Stomach (tissue), 4 donors: ENCODE measurements around the gene GPLD1.

Experiments used
- CTCF ChIP-seq, 7 experiments: fragments of 450-650 bp in 4 of 7; fragments of 200-600 bp in 3 of 7; sonication (generic) in 3 of 7; IDR thresholded peaks; one replicate each; pipeline ENCODE4 v1.5.1; 2016 to 2019; ENCODE audit warnings: antibody characterized with exemption in 7 of 7, control low read depth in 2 of 7, mild to moderate bottlenecking in 1 of 7
- POLR2A ChIP-seq, 4 donors: fragments of 450-650 bp; IDR thresholded peaks; one replicate each; pipeline ENCODE4 v1.6.1; 2016; ENCODE audit warnings: antibody characterized with exemption in 4 of 4, control low read depth in 2 of 4, mild to moderate bottlenecking in 1 of 4, moderate library complexity in 1 of 4

- no peak for TF ChIP-seq POLR2A (IDR thresholded peaks at IDR 0.05)
- TF ChIP-seq CTCF (IDR thresholded peaks at IDR 0.05) = no peak
Measured at GRCh38 chr6:24378473-24379097, 110.8 kb downstream of the GPLD1 start.
